Stimulated activated CD8-positive, alpha-beta memory T cell treated with anti-CD3 and anti-CD28 coated beads, Interleukin-7, amount 100 ng/mL, for 48 hours (primary cell): Measurements from ENCODE around the gene DLK1.

Experiments used
- DNase-seq, 2 donors: peaks; one replicate each; pipeline ENCODE4 v3.0.0-alpha.2; 2020; ENCODE audit warnings: low read depth in 1 of 2; ENCODE audit errors: extremely low read depth in 1 of 2

DLK1 gene

GRCh38 chr14:100693877-100694578 is 32.7 kb upstream of the DLK1 start:
- no peak for DNase-seq

- no peak for DNase-seq
These were observed 31.9 kb upstream of the DLK1 start for GRCh38 chr14:100694579-100695422.

GRCh38 chr14:100695423-100695738 is 31.3 kb upstream of the DLK1 start:
- no peak for DNase-seq

- DNase-seq = no peak
These were observed 30.7 kb upstream of the DLK1 start for GRCh38 chr14:100696008-100696407.

- DNase-seq = no peak
These were observed 30.1 kb upstream of the DLK1 start for GRCh38 chr14:100696590-100696989.

- no peak for DNase-seq
These were observed 28.6 kb upstream of the DLK1 start for GRCh38 chr14:100698066-100698465.

GRCh38 chr14:100698666-100699448 is 27.8 kb upstream of the DLK1 start:
- no peak for DNase-seq

- DNase-seq = no peak
These were observed 25.4 kb upstream of the DLK1 start for GRCh38 chr14:100701314-100701713.

GRCh38 chr14:100702590-100702989 is 24.1 kb upstream of the DLK1 start:
- DNase-seq = no peak

- DNase-seq = no peak
These were observed 23.1 kb upstream of the DLK1 start for GRCh38 chr14:100703386-100704220.

- no peak for DNase-seq
These were observed 20.5 kb upstream of the DLK1 start for GRCh38 chr14:100706200-100706599.

GRCh38 chr14:100706860-100707259 is 19.8 kb upstream of the DLK1 start:
- DNase-seq = no peak

- no peak for DNase-seq
These were observed 18.0 kb upstream of the DLK1 start for GRCh38 chr14:100708425-100709288.

- no peak for DNase-seq
These were observed 17.1 kb upstream of the DLK1 start for GRCh38 chr14:100709289-100710284.

- DNase-seq = no peak
These were observed 16.3 kb upstream of the DLK1 start for GRCh38 chr14:100710391-100710790.

- DNase-seq = no peak
These were observed 15.7 kb upstream of the DLK1 start for GRCh38 chr14:100710826-100711462.

GRCh38 chr14:100711493-100711892 is 15.2 kb upstream of the DLK1 start:
- DNase-seq = no peak

- DNase-seq = no peak
These were observed 14.2 kb upstream of the DLK1 start for GRCh38 chr14:100712490-100712889.
